GM12801 (cell line): ENCODE data around the gene BRPF1.

Source experiments
- TF ChIP-seq, protein P1 (sequence below): IDR thresholded peaks from one replicate; pipeline ENCODE4 v1.5.1; 2011; ENCODE audit warnings: control low read depth; ENCODE audit not compliant: insufficient read length; ENCODE audit errors: extremely low read depth

BRPF1 gene

DNA sequence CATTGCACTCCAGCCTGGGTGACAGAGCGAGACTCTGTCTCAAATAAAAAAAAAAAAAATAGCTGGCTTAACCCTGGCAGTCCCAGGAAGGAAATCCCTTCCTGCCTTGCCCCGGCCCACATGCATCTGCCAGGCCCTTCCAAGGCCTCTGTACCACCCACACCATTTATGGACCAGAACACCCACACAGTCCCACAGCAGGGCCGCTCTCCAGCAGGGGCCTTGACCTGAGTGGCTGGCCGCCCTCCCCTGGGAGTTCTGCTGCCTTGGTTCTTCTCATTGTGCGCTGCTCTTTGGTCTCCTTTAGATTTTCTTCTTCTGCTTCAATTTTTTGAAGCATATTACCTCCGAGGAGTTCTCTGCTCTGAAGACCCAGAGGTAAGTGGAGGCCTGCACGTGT is 44.0 kb upstream of the BRPF1 start:
- TF ChIP-seq, protein P1, sequence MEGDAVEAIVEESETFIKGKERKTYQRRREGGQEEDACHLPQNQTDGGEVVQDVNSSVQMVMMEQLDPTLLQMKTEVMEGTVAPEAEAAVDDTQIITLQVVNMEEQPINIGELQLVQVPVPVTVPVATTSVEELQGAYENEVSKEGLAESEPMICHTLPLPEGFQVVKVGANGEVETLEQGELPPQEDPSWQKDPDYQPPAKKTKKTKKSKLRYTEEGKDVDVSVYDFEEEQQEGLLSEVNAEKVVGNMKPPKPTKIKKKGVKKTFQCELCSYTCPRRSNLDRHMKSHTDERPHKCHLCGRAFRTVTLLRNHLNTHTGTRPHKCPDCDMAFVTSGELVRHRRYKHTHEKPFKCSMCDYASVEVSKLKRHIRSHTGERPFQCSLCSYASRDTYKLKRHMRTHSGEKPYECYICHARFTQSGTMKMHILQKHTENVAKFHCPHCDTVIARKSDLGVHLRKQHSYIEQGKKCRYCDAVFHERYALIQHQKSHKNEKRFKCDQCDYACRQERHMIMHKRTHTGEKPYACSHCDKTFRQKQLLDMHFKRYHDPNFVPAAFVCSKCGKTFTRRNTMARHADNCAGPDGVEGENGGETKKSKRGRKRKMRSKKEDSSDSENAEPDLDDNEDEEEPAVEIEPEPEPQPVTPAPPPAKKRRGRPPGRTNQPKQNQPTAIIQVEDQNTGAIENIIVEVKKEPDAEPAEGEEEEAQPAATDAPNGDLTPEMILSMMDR = no peak

DNA sequence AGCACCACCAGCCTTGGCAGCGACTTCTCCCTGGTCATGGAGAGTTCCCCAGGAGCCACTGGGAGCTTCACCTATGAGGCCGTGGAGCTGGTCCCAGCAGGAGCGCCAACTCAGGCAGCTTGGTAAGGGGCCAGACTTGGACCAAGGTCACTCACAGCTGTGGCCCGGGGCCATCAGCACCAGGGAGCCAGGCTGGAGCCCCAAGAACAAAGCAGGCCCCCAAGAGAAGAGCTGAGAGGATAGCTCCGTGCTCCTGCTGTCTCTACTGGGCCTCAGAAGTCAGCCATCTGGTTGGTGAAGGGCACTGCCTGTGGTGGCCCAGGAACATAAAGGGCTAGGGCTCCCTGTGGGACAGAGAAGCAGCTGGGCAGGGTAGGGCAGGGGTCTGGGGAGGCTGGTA is 42.6 kb upstream of the BRPF1 start:
- TF ChIP-seq, protein P1 = no peak

DNA sequence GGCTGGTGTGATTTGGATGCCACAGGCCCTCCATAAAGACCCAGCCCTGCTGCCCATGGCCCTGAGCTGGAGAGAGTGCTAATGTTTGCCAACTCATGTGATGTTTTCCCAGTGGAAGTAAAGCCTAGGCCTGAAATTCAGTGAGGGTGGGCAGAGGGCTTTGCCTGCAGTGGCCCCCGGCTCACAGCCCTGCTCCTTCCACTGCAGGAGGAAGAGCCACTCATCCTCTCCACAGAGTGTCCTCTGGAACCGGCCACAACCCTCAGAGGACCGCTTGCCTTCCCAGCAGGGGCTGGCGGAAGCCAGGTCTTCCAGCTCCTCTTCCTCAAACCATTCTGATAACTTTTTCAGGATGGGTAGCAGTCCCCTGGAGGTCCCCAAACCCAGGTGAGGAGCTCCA is 41.8 kb upstream of the BRPF1 start:
- TF ChIP-seq, protein P1 = no peak

DNA sequence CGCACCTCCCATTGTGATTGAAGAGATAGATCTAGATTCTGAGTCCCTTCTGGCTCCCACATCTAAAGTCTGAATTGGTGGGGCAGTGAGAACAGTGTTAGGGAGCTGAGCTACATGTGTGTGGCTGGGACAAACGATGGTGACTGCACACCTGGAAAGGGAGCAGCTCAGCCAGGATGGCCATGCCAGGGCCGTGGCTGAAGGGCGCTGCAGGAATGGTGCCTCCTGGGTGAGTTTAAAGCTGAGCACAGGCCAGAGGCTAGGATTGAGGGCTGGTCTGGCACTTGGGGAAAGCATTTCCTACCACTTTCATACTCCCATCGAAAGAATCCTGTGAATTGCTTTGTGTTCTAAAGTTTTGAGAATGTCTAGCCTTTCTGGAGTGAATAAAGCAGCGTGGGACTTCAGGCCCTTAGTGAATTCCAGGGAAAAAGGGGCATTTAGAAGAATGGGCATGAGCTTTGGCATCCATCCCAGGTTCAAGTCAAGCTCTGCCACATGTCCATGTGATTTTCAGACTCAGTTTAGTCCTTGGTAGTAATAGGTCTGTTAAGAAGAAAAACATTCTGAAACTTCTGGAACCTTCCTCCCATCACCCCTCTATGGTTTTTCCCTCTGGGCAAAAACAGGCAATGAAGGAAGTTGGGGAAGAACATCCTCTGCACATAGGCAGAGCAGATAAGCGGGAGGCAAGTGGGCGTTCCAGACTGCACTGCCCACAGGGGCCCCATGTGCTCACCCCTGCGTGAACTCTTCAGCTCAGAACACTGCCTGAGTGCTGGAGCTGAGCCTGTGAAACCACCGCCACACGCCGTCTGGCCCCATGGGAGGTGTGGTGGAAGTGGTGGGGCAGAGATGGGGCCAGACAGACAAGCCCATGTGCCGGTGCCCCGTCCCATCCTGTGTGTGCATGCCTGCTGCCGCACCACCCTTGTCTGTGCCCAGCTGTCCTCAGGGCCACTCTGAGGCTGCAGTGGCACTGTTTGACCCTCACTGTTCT is 40.8 kb upstream of the BRPF1 start:
- TF ChIP-seq, protein P1 = no peak

DNA sequence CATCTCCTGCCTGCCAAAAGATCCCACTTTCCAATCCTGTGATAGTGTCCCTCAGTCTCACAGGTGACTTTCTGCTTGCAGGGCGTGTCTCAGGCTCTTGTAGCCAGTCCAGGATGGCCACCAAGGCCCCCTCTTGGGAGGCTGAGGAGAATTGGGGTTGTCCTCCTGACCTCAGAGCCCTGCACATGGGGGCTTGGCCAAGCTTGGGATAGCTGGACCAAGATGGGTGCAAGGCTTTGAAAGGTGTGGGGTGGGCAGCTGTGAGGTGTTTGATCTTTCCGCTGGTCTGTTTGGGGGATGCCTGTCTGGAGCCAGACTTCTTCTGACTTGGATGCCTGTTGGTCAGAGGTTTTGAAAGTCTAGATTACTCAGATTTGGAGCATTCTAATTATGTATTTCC is 39.9 kb upstream of the BRPF1 start:
- TF ChIP-seq, protein P1 = no peak

DNA sequence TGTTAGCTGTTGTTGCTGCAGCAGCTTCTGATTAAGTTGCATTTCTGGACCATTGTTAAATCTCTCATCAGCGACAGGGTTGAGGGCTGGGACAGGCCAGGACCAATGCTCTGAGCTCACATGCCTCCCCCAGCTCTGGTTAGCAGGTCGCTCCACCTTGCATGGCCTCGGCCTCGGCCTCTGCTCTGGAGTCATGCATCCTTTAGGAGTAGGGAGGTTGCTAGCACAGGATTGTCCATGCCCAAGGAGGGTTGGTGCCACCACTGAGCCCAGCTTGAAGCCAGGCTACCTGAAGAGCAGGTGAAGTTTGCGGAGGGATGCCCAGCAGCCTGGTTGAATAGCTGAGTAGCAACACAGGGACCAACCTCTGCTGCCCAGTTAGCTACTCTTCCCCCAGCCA is 39.1 kb upstream of the BRPF1 start:
- TF ChIP-seq, protein P1 = no peak

DNA sequence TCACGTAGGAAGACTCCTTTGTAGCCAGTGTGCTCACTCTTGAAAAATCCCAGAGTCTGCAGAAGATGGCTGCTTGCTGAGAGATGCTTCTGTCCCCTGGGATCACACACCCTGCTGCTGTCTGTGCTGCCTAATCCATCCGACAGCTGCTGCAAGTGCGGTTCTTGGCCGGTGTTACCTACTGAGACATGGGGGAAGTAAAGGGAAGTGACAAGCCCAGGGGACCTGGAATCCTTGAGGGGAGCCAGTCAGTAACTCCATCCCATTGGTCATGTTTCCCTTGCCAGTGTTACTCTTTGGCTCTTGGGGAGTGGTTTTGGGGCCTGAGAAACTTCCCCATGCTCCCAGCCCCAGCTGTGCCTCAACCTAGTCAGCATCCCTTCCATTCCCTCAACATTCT is 36.2 kb upstream of the BRPF1 start:
- TF ChIP-seq, protein P1 = no peak
